GM18507 (cell line): ENCODE data around the gene CAMK1D.

ENCODE experiments used
- DNase-seq: peaks from one replicate; pipeline ENCODE4 v3.0.0; 2011; ENCODE audit warnings: low read depth; ENCODE audit not compliant: insufficient read length; ENCODE audit errors: extremely low spot score
- FAIRE-seq: peaks from 2 replicates; lab custom pipeline; 2011; peaks lifted over from hg19 to GRCh38; lab: Jason Lieb, UNC

The CAMK1D gene

DNA sequence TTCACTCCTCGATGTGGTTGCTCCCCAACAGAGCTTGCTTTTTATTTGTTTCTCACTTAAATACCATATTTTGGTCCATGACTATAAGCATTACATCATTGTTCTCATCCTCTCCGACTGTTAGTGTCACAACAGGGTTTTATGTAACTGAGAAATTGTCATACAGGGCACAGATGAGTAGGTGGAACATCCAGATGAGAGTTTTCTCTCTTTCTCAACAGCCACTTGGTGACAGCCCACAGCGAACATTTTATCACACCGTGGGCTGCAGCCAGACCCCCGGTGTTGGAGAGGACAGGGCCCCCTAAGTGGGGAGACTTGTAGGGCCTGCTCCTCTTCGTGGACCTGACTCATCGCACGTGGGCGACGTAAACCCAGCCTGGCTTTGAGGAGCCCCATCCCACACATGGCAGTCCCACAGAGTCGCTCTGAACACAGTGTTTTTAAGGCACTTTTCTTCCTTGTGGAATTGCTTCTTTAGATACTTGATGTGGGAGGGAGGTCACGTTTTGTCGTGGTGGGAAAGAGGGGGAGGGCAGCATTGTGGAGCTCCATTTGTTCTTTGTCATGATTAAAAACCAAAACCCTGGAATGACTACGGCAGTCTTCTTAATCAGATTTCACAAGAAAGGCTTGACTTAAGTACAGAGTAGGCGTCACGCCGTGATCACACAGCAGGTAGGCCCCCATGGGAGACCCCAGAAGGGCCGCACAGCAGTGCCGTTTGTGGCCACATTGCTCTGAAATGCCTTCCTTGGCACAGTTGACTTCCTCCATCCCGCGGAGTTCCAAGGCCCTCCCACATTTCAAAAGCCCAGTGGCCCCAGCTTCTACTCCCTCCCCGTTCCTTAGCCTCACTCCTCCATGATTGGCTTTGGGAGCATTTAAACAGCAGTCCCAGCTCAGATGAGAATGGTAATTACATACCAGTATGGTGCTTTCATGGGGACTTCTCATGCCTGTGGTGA lies 431.6 kb downstream of the CAMK1D start:
- DNase-seq: no peak
- no peak for FAIRE-seq

DNA sequence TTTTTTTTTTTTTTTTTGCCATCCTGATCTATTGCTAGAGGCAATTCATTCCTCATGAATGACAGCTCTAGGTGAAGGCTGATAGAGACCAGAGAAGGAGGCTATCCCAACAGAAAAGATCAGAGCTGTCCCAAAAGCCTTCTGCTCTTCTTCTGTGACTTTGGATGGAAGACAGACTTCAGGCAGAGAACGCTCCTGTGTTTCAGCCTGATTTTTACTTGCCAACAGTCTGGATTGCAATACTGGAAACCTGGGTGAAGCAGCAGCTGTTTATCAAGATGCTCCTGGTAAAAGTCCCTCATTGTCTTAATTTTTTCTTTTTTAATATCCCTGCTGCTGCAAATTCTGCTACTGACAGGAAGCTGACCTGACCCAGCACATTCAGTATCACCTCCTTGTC lies 432.6 kb downstream of the CAMK1D start:
- DNase-seq: no peak
- no peak for FAIRE-seq

DNA sequence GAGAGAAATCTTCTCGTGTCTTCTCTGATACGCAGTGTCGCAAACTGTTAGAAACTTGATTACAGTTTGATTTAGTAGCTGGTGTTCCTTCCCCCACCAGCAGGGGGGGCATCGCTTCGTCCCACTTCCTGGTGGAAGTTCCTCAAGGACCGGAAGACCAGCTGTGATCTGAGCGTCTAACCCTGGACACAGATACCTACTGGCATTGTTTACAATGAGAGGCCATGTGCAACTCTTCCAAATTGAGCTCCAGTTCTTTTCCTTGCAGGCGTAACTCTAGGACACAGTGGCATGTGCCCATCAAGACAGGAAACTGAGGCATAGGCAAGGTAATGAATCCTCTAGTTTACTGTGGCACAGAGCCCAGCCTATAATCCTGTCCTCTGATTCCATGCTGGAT lies 433.2 kb downstream of the CAMK1D start:
- peak; percentile 23 for DNase-seq

DNA sequence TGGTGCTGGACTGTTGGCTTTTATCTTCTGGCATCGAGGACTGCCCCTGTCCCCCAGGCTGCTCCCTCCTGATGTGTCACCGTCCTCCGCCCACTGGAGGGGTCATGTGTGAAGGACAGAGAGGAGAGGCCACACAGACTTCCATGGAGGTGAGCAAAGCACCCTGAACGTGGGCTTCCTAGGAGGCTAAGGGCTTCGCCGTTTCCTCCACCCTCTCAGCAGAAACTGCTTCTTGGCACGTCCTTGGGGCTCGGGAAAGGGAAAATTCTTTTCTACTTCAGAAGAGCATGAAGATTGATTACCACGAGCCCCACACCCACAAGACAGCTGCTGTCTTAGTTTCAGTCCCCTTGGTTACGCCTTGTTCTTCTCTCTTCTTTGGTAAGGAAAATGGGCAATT lies 433.9 kb downstream of the CAMK1D start:
- FAIRE-seq: no peak
- DNase-seq: no peak

More for the DNA sequence above, 433.2 kb downstream of the CAMK1D start:
- FAIRE-seq: peak; percentile 68

DNA sequence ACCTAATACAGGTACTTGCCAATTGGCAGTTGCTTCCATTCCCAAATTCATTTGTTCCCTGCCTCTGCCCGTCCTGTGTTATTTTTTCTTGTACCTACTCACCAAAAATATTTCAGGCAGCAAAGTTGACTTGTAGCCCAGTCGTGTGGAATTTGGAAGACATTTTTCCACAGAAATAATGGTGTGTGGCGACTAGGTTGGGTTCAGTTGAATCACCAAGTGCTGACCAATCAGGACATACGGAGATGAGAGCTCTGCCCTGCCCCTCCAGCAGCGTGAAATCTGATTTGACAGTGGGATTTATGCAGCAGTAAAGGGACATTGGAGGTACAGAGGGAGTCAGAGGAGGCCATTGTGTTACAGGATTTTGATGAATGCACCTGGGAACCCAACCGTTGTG lies 435.3 kb downstream of the CAMK1D start:
- no peak for FAIRE-seq

DNA sequence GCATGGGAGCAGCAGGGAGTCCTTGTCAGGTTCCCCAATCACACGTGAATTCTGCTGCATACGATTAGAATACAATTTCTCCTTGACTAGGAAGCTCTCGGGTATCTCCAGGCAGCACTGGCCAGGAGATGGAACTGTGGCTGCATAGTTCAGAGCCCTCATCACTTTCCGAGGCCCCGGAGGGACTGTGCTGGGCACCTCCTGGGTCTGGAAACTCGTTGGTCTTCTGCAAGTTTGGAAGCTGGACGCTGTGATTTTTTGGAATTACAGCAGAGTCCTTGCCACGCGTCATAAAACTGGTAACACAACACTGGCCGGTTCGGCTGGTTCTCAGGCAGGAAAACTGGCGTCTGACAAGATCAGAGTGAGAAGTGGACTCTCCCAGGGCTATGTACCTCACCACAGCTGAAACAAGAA lies 436.1 kb downstream of the CAMK1D start:
- no peak for FAIRE-seq
- no peak for DNase-seq

More for the DNA sequence above, 435.3 kb downstream of the CAMK1D start:
- DNase-seq: no peak

DNA sequence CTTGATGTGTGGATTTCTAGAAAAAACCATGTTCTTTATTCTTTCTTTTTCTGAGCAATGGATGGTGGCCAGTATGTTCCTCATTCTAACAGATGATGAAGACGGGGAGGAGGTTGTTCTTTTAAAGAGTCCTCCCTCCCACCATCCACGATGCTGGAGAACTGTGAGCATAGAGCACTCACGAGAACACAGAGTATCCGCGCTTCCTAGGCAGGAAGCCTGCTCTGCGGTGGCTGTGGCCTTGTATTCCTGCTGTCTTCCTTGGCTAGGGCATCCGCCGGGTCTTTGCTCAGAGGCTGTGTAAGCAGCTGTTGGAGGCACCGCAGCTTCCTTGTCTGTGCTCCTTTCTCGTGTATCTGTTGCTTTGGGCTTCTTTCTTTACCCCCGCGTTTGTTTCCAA lies 437.9 kb downstream of the CAMK1D start:
- DNase-seq: no peak
- FAIRE-seq: no peak

DNA sequence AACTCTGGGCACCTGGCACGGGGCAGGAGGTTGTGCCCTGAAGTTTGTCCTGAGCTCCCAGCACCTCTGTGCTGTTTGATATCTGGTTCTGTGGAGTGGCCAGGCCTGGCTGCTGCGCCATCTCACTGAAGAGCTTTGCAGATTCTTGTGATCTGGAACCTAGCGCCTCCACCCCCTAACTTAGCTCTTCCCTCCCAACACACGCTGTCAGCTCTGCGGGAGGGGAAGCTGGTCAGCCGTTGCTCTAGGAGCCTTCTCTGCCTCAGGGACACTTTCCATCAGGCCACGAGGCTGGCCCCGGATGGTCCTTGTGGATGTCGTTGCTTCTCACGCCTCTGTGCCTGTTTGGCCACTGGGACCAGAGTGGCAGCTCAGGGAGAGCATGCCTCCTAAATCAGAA lies 438.9 kb downstream of the CAMK1D start:
- FAIRE-seq (no peak), DNase-seq (no peak)

DNA sequence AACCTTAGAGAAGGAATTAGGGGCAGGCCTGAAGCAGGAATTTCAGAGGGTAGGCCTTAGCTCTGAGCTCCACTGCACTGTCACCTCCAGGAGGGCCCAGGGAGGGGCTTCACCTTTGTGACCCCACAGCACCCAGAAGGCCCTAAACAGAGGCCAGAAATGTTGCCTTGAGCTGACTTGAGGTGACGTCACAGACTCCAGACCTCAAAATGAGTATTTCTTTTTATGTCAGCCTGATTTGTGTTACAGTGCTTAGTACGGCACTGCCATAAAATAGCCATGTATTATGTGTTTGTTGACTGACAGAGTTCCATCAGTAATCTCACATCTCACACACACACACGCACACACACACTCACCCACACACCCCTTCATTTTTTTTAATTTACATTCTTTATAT lies 440.9 kb downstream of the CAMK1D start:
- DNase-seq: no peak
- FAIRE-seq: no peak

DNA sequence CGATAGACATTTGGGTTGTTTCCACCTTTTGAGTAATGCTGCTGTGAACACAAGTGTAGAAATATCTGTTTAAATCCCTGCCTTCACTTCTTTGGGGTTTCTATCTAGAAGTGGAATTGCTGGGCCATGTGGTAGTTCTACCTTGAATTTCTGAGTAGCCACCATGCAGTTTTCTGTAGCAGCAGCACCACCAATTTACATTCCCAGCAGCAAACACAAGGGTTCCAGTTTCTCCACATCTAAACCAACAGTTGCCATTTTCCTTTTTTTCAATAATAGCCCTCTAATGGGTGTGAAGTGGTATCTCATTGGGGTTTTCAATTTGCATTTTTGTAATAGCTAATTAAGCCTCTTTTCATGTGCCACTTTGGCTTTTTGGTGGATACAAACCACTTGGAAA lies 442.4 kb downstream of the CAMK1D start:
- FAIRE-seq (no peak), DNase-seq (no peak)

DNA sequence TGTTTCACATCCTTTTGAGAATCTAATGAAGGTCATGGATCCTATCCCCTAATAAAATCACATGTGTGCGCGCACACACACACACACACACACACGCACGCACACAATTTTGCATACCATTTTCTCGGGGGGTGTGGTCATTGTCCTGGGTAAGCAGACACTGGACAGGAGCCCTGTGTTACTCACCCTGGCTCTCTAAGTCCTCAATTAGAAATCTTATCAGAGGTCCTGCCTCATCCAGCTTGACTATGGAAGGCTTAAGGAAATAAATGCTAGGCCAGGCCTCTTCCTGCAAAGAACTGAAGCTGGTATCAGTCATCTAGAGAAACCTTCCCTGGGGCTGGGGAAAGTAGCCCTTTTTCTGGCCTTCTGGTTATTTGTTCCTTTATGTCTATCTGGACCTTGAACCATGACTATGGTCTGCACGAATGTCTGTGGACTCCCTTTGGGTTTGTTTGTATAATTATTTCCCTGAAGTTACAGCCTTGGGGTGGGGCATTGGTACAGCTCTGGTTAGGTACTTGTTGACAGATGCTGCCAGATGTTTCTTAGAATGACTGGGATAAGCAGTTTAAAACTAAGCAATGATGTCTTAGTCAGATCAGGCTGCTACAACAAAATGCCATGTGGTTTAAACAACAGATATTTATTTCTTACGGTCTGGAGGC lies 443.7 kb downstream of the CAMK1D start:
- FAIRE-seq (no peak), DNase-seq (no peak)

DNA sequence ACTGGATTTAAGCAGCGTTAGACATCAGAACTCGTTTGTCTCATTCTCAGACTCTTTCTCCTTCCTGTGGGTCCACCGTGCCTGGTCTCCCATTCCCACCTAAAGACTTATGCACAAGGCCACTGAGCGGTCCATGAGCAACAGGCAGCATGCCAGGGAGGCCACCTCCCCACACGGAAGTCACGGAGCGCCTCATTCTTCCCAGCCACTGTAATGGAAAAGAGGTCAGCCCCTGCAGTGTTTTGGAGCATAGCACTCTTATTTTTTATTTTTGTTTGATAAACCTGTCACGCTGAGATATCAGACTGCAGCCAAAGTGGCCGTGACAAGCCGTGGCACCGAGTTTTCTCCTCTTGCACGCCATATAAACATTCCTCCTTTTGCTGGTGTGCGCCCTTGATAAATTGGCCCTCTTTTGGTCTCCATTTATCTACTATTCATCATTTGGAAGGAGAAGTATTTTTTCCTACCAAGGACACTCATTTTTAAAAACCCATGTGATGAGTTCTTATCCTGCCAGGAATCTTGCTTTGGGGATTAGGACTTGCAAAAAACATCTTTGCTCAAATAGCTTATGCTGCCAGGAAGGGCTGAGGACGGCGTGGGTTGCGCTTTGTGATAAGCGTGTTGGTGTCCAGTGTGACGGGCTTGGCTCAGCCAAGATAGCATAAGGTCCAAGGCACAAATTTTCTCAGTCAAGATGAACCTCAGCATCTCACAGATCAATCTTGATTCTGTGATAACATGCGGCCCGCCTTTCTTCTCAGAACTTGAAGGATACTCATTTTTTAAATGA lies 446.2 kb downstream of the CAMK1D start:
- DNase-seq (no peak), FAIRE-seq (no peak)

DNA sequence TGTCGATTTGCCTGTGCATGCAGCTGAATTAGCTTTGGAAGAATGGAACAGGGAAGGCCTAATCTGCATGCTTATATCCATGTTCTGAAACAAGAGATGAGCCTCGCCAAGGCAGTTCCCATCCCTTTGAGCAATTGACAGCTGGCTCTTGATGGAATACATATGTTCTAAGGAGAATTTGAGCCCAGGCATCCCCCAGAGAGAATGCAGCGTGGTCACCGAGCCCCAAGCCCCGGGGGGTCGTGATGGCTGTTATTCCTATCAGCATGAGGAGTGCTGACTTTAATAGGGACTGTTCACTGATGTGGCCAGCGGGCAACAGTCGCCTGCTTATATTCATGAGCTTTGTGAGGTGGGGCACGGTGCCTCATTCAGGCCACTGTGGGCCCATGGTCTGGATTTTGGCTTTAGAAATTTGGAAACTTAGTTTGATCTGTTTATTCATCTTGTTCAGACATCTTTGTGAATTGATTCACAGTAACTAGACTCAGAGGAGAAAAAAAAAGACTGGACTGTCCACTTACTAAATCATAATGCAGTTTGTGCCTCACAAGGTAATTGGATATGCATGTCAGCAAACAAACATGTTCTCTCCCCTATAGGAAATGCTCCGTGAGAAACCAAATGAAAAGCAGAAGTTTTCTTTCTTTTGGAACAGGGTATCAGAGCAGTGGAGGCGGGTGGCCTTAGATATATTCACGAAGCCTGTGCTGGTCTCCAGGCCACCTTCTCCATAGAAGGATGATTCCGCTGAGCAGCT lies 447.2 kb downstream of the CAMK1D start:
- no peak for FAIRE-seq
- no peak for DNase-seq

DNA sequence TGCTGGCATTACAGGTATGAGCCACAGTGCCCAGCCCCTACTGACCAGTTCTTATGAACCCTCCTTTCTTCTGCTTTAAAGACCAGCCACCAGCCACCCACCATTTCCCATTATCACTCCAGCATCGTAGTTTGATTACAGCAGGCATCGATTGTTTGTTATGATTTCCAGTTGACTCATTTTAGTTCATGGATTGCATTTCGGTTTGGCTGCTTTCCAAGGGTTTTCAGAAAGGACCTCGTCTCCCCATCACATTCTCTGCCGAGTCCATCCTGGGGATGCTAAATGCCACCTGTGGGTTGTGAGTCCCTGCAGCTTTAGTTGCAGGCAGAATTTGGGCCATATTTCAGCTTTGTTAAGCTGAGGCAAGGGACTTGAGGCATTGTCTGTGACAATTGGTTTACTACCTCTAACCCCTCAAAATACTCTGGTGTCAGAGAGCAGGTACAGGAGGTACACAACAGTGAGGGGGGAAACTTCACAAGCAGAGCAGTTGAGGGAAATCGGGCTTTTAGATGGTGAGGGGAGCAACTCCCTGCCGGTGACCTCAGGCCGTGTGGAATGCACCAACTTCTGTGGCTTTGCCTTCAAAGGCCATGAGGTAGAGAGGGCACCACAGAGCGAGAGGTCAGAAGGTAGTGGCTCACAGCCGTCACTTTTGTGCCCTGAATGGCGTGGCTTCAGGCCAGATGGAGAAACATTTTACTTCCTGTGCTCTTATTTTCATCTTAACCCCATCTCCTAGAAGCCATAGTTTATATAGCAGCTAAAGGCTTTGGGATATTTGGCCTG lies 448.3 kb downstream of the CAMK1D start:
- FAIRE-seq (no peak), DNase-seq (no peak)

DNA sequence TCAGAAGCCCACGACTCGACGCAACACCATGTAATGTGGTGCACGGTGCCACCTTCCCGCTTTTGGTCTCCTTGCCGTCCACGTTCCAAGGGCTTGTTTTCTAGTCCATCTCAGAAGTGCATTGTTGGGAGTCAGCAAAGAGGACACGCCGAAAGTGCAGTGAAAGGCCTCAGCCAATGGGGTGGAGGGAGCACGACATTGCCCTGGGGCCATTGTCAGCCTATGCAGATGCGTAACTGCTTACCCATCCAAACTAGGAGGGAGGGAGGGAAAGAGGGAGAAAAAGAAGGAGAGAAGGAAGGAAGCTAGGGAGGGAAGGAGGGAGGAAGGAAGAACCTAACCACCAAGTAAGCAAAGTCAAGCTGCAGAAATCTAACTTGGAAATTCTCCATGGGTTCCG lies 449.8 kb downstream of the CAMK1D start:
- DNase-seq: no peak
- no peak for FAIRE-seq

DNA sequence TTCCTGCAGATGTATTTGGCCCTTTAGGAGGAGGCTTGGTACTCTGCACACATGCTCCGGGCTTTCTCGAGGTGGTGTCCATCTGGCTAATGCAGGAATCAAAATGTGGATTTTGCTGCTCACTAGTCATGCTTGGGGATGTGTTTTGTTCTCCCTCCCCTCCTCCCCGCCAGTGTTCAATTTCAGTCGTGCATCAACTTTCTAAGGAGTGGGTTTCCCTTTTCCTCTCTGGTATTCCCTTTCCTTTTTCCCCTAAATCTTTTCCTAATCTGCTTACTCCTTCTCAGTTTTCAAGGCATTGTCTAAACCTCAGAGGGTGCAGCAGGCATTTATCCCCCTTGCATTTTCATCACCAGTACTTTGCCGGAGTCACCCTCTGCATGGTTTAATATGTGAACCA lies 450.4 kb downstream of the CAMK1D start:
- DNase-seq (no peak), FAIRE-seq (no peak)

DNA sequence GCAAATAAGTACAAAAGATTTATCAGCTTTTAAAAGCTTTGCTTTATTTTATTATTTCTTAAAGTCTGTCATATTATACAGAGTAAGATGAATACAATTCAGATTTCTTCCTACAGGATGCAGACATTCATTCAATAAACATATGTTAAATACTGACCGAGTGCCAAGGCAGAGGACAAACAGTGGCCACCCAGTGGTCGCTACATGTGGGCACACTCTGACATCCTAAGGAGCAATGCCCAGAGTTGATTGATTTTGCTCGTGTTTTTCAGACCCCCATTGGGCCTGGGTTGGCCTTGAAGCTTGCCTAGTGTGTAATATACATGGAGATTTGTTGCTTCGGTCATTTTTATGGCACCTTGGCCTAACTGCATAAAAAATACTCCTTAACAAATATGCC lies 451.0 kb downstream of the CAMK1D start:
- no peak for DNase-seq

DNA sequence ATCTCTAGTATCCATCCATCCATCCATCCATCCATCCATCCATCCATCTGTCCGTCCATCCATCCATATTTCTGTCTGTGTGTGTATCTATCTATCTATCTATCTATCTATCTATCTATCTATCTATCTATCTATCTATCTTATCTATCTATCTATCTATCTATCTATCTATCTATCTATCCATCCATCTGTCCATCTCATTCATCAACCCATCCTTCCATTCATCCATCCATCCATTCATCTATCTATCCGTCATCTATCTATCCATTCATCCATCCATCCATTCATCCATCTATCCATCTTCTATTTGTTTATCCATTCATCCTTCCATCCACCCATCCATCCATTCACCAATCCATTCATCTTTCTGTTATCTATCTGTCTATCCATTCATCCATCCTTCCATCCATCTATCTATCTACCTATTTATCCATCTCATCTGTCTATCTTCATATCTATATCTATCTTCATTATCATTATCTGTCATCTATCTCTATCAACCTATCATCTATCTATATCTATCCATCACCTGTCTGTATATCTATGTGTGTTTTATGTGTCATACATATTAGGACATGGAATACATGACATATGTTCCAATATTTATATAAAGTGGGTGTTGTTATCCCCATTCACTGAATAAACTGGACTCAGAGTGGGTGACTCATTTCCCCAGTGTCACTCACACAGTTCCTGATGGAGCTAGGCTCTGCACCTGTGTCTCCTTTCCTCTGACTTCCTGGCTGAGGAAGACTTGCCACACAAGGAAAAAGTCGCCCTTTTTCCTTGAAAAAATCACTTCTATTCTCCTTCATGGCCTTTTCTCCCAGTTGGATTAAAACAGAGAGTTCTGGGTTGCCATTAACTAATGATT lies 452.1 kb downstream of the CAMK1D start:
- FAIRE-seq: no peak
- DNase-seq: no peak

More for the DNA sequence above, 451.0 kb downstream of the CAMK1D start:
- FAIRE-seq: no peak
